GM12878 (cell line): ENCODE results near the gene SLC37A1. TPM values are rescaled to one million over a fixed set of nuclear protein-coding genes. Genes with fewer than 3 reads are reported as not detected.

Experiments used
- BRCA1 ChIP-seq: IDR thresholded peaks from 2 replicates; pipeline ENCODE4 v1.6.1; 2011; ENCODE audit warnings: low read depth, low read length, improper control_type of control experiment
- IKZF1 ChIP-seq: fragments of 450-650 bp; conservative IDR thresholded peaks from 2 replicates; pipeline ENCODE4 v1.6.1; 2017; ENCODE audit warnings: antibody characterized with exemption, mild to moderate bottlenecking
- KLF5 ChIP-seq: fragments of 450-650 bp; IDR thresholded peaks from 2 replicates; pipeline ENCODE4 v1.6.1; 2014; ENCODE audit warnings: mild to moderate bottlenecking; ENCODE audit not compliant: partially characterized antibody
- LARP7 ChIP-seq: fragments of 450-650 bp; IDR thresholded peaks from 2 replicates; pipeline ENCODE4 v1.6.1; 2017; ENCODE audit warnings: mild to moderate bottlenecking
- MXI1 ChIP-seq: fragments of 150-350 bp; IDR thresholded peaks from 2 replicates; pipeline ENCODE4 v1.6.1; 2011; ENCODE audit warnings: low read depth, mild to moderate bottlenecking, inconsistent platforms, low read length, improper control_type of control experiment
- NFXL1 ChIP-seq: fragments of 450-650 bp; IDR thresholded peaks from 2 replicates; pipeline ENCODE4 v1.6.1; 2017; ENCODE audit warnings: antibody characterized with exemption, mild to moderate bottlenecking, borderline replicate concordance
- NFYA ChIP-seq: IDR thresholded peaks from 2 replicates; pipeline ENCODE4 v1.6.1; 2011; ENCODE audit warnings: low read depth, mild to moderate bottlenecking, low read length, improper control_type of control experiment, borderline replicate concordance
- RUNX3 ChIP-seq: IDR thresholded peaks from 2 replicates; pipeline ENCODE4 v1.6.1; 2012; ENCODE audit warnings: low read length, inconsistent platforms
- SMAD5 ChIP-seq: IDR thresholded peaks from 2 replicates; pipeline ENCODE4 v1.6.1; 2016; ENCODE audit warnings: antibody characterized with exemption, low read depth
- TBL1XR1 ChIP-seq: IDR thresholded peaks from 2 replicates; pipeline ENCODE4 v1.6.1; 2012; ENCODE audit warnings: low read depth, low read length, improper control_type of control experiment
- TCF7 ChIP-seq: IDR thresholded peaks from 2 replicates; pipeline ENCODE4 v1.6.1; 2014; ENCODE audit warnings: antibody characterized with exemption, borderline replicate concordance
- WRNIP1 ChIP-seq: IDR thresholded peaks from 2 replicates; pipeline ENCODE4 v1.6.1; 2011; ENCODE audit warnings: low read depth, low read length, improper control_type of control experiment, borderline replicate concordance
- polyA plus RNA-seq, 11 experiments: library from polyadenylated mRNA; depleted of rRNA in 4 of 11; unstranded in 6 of 11; stranded (reverse) in 5 of 11; fragments of >200 nt; fragmentation: Nextera tagmentation in 4 of 11; fragmentation: Illumina TruSeq in 1 of 11; extraction: Ambion mirVana in 4 of 11; extraction: Trizol in 1 of 11; gene quantifications; 1 replicate in 1 of 11; 2 replicates in 10 of 11; pipeline versions ENCODE4 v1.2.1 to v1.2.3, GENCODE V29; 2011 to 2016; ENCODE audit warnings: inconsistent platforms in 2 of 11, missing spikeins in 2 of 11, low read depth in 1 of 11
- total RNA-seq, 4 experiments: library from RNA; depleted of rRNA in 3 of 4; stranded (reverse); fragments of >200 nt in 3 of 4; fragmentation: Illumina TruSeq in 1 of 4; extraction: Trizol in 1 of 4; gene quantifications; 2 replicates each; pipeline versions ENCODE4 v1.2.1 to v1.2.3, GENCODE V29; 2013 to 2021
- TF ChIP-seq, protein P1 (sequence below): IDR thresholded peaks from 2 replicates; pipeline ENCODE4 v1.6.1; 2012; ENCODE audit warnings: improper control_type of control experiment, low read depth, low read length; ENCODE audit not compliant: insufficient replicate concordance
- TF ChIP-seq, protein P2 (sequence below): fragments of 450-650 bp; formaldehyde crosslinking; IDR thresholded peaks from 2 replicates; pipeline ENCODE4 v1.4.0; 2020; ENCODE audit warnings: mild to moderate bottlenecking, moderate library complexity
- TF ChIP-seq, protein P3 (sequence below): IDR thresholded peaks from 2 replicates; pipeline ENCODE4 v1.6.1; 2012; ENCODE audit warnings: low read depth, low read length, improper control_type of control experiment
- TF ChIP-seq, protein P4 (sequence below): IDR thresholded peaks from 2 replicates; pipeline ENCODE4 v1.6.1; 2011; ENCODE audit warnings: borderline replicate concordance, low read depth, mild to moderate bottlenecking, moderate library complexity, mixed read lengths, low read length; ENCODE audit not compliant: insufficient read depth; ENCODE audit errors: extremely low read length

Gene SLC37A1
- total and polyA plus RNA-seq, 10 of the 15 experiments (the other 5 are each of a cell fraction or from before 2014, with no cell fraction given), result 1.1 to 35.5 (median 24.4) TPM

DNA sequence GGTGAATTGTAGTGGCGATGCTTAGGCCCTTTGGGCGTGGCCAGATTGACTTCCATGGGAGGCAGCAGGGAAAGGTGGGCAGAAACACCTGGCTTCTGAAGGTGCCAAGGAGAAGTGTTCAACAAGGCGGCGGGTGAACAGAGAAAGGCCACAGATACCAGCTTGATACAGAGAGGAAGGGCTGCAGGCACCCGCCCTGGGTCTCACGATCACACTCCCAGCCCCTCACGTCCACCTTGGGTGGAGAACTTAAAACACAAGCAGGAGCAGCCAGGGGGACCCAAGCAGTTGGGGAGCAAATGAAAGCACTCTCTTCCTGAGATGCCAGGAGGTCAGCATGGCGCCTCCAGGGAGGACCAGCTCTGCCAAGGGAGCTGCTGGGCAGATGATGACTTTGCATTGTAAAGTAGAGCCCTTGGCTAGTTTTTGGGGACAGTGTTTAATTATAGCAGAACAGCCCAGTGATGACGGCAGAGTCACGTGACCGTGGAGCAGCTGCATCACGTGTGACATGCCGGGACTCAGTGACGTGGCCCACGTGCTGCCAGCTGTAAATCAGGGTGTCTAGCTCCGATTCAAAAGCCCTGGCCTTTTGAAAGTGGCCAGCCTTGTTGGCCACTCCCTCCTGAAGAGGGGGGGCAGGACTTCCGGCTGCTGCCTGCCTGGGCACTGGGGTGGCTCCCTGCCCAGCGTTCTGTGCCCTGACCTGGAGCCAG is 19.0 kb downstream of the SLC37A1 start (continued):
- TF ChIP-seq NFXL1, result no peak
- TF ChIP-seq SMAD5, result no peak
- 0 out of 2 replicates have a peak, but pooled peaks have one; percentile 14 for TF ChIP-seq LARP7
- TF ChIP-seq, protein P1, sequence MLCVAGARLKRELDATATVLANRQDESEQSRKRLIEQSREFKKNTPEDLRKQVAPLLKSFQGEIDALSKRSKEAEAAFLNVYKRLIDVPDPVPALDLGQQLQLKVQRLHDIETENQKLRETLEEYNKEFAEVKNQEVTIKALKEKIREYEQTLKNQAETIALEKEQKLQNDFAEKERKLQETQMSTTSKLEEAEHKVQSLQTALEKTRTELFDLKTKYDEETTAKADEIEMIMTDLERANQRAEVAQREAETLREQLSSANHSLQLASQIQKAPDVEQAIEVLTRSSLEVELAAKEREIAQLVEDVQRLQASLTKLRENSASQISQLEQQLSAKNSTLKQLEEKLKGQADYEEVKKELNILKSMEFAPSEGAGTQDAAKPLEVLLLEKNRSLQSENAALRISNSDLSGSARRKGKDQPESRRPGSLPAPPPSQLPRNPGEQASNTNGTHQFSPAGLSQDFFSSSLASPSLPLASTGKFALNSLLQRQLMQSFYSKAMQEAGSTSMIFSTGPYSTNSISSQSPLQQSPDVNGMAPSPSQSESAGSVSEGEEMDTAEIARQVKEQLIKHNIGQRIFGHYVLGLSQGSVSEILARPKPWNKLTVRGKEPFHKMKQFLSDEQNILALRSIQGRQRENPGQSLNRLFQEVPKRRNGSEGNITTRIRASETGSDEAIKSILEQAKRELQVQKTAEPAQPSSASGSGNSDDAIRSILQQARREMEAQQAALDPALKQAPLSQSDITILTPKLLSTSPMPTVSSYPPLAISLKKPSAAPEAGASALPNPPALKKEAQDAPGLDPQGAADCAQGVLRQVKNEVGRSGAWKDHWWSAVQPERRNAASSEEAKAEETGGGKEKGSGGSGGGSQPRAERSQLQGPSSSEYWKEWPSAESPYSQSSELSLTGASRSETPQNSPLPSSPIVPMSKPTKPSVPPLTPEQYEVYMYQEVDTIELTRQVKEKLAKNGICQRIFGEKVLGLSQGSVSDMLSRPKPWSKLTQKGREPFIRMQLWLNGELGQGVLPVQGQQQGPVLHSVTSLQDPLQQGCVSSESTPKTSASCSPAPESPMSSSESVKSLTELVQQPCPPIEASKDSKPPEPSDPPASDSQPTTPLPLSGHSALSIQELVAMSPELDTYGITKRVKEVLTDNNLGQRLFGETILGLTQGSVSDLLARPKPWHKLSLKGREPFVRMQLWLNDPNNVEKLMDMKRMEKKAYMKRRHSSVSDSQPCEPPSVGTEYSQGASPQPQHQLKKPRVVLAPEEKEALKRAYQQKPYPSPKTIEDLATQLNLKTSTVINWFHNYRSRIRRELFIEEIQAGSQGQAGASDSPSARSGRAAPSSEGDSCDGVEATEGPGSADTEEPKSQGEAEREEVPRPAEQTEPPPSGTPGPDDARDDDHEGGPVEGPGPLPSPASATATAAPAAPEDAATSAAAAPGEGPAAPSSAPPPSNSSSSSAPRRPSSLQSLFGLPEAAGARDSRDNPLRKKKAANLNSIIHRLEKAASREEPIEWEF, result no peak
- no peak for TF ChIP-seq RUNX3
- TF ChIP-seq, protein P2, sequence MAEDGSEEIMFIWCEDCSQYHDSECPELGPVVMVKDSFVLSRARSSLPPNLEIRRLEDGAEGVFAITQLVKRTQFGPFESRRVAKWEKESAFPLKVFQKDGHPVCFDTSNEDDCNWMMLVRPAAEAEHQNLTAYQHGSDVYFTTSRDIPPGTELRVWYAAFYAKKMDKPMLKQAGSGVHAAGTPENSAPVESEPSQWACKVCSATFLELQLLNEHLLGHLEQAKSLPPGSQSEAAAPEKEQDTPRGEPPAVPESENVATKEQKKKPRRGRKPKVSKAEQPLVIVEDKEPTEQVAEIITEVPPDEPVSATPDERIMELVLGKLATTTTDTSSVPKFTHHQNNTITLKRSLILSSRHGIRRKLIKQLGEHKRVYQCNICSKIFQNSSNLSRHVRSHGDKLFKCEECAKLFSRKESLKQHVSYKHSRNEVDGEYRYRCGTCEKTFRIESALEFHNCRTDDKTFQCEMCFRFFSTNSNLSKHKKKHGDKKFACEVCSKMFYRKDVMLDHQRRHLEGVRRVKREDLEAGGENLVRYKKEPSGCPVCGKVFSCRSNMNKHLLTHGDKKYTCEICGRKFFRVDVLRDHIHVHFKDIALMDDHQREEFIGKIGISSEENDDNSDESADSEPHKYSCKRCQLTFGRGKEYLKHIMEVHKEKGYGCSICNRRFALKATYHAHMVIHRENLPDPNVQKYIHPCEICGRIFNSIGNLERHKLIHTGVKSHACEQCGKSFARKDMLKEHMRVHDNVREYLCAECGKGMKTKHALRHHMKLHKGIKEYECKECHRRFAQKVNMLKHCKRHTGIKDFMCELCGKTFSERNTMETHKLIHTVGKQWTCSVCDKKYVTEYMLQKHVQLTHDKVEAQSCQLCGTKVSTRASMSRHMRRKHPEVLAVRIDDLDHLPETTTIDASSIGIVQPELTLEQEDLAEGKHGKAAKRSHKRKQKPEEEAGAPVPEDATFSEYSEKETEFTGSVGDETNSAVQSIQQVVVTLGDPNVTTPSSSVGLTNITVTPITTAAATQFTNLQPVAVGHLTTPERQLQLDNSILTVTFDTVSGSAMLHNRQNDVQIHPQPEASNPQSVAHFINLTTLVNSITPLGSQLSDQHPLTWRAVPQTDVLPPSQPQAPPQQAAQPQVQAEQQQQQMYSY, result peak; percentile 67; the same call in 1 of the 2 replicates
- TF ChIP-seq MXI1, result peak; percentile 89
- no peak for TF ChIP-seq TCF7
- TF ChIP-seq, protein P3, sequence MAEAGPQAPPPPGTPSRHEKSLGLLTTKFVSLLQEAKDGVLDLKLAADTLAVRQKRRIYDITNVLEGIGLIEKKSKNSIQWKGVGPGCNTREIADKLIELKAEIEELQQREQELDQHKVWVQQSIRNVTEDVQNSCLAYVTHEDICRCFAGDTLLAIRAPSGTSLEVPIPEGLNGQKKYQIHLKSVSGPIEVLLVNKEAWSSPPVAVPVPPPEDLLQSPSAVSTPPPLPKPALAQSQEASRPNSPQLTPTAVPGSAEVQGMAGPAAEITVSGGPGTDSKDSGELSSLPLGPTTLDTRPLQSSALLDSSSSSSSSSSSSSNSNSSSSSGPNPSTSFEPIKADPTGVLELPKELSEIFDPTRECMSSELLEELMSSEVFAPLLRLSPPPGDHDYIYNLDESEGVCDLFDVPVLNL, result no peak
- TF ChIP-seq, protein P4, sequence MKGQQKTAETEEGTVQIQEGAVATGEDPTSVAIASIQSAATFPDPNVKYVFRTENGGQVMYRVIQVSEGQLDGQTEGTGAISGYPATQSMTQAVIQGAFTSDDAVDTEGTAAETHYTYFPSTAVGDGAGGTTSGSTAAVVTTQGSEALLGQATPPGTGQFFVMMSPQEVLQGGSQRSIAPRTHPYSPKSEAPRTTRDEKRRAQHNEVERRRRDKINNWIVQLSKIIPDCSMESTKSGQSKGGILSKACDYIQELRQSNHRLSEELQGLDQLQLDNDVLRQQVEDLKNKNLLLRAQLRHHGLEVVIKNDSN, result peak; percentile 84
- peak; percentile 59 for TF ChIP-seq IKZF1
- TF ChIP-seq WRNIP1, result no peak
- no peak for TF ChIP-seq NFYA
- TF ChIP-seq TBL1XR1, result no peak
- no peak for TF ChIP-seq BRCA1
- TF ChIP-seq KLF5, result no peak
